CD4-positive, alpha-beta T cell treated with Interleukin-12 subunit alpha and Interleukin-12 subunit beta, for 1 hour (primary cell): ENCODE results near the gene METTL21C.

ENCODE experiments used
- DNase-seq: peaks from one replicate; pipeline ENCODE4 v3.0.0-alpha.2; 2020

The METTL21C gene

GRCh38 chr13:102697264-102697663 lies 2.4 kb upstream of the METTL21C start:
- DNase-seq: no peak

- no peak for DNase-seq
Observed at GRCh38 chr13:102696465-102696864, 1.6 kb upstream of the METTL21C start.

GRCh38 chr13:102693776-102694175 lies 1.1 kb downstream of the METTL21C start:
- DNase-seq: no peak

- DNase-seq: no peak
Observed at GRCh38 chr13:102693250-102693649, 1.6 kb downstream of the METTL21C start.

- DNase-seq: no peak
Observed at GRCh38 chr13:102692491-102692826, 2.4 kb downstream of the METTL21C start.

GRCh38 chr13:102690883-102691282 lies 4.0 kb downstream of the METTL21C start:
- no peak for DNase-seq

DNA sequence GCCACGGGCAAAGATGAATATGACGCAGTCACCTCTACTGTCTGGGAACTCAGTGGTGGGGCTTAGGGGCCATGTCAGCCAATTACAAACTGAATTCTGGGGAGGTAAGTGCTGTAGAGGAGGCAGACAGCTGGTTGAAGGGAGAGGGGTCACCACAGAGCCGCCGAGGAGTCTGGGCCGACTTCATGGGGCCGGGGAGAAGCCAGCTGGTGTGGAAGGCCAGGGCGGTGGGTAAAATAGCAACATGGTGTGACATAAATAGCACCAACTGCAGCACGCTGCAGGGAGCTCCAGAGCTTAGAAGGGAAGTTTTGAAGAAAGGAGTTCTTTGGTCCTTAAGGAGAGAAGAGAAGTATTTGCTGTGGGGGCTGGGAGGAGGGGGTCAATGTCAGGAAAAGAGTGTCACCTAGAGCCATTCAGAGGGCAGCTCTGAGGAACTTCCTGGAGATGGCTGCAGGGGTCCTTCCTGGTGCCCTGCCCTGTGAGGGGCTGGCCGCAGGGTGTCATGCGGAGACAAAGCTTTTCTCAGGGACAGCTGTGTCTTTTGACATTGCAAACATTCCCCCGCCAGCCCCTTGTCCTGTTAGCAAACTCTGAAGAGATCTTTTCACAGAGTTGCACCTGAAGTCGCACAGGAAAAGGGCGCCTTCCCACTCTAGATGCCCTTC lies 6.4 kb downstream of the METTL21C start:
- no peak for DNase-seq

GRCh38 chr13:102687520-102687919 lies 7.3 kb downstream of the METTL21C start:
- DNase-seq: no peak

- no peak for DNase-seq
Observed at GRCh38 chr13:102686024-102686423, 8.8 kb downstream of the METTL21C start.

DNA sequence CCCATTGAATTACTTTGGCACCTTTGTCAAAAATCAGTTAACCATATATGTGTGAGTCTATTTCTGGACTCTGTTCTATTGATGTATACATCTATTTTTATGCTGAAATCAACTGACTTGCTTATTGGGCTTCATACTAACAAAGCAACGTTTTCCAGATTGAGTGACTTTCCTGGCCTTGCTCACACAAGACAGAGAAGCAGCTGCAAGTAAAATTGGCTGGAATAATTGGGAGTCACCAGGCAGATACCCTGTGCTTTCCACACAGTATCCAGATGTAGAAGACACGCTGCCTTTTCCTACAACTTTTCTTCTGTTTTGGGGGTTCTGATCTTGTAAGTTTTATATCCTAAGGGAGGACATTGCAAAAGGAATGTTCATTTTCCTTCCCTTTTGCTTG lies 11.2 kb downstream of the METTL21C start:
- DNase-seq: no peak

GRCh38 chr13:102682727-102683126 lies 12.1 kb downstream of the METTL21C start:
- DNase-seq: no peak

DNA sequence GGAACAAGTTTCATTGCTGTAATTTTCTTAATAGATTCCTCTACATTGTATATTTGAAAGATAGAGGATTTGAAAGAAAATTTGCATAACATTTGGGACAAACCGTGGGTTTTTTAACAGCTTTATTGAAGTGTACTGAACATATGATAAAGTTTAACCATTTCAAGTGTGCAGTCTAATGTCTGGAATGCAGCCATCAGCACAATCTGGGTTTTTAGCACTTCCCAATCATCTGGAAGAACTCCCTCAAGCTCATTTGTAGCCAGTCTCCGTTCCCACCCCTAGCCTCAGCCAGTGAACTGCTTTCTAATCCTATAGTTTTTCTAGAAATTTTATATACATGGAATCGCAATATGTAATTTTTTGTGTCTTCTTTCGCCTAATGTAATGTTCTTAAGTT lies 12.6 kb downstream of the METTL21C start:
- no peak for DNase-seq

DNA sequence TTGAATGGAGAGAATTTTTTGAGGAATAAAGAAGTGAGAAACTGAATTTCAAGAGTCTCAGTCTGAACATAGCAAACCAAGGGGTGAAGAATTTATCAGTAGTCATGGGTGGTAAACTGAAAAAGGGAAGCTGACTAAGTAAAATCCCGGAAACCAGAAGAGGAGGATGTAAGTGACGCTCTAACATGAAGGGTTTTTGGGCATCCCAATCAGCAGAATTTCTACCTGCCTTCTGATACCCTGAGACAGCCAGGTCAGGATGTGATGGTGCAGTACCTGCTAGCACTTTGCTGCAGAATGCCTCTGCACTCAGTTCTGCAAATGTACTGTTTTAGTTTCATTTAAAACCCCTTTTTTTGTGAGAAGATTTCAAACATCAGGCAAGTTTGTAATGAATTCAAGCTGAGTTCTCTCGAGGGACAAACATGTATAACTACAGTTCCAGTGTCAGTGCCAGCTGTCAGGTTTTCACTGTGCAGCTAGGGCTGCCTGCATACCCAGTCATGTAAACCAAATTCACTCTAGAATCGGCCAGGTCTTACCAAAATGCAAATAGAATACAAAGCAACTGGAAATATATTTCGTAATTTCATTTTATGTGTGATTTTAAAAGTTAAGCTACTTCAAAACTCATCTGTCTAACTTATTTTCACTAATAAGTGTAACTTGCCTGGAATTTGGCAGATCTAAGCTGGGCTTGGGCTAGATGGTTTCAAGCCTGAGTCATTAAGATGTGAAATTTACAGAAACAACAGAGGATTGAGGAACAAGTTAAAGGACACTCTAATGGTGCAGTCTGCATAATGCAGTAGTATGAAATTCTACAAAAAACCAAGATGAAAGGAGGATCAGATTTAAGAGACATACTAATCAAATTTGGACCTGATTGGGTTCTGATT lies 13.8 kb downstream of the METTL21C start:
- peak; percentile 8 for DNase-seq

GRCh38 chr13:102680133-102680717 lies 14.6 kb downstream of the METTL21C start:
- DNase-seq: no peak

- no peak for DNase-seq
Observed at GRCh38 chr13:102679449-102680132, 15.3 kb downstream of the METTL21C start.

DNA sequence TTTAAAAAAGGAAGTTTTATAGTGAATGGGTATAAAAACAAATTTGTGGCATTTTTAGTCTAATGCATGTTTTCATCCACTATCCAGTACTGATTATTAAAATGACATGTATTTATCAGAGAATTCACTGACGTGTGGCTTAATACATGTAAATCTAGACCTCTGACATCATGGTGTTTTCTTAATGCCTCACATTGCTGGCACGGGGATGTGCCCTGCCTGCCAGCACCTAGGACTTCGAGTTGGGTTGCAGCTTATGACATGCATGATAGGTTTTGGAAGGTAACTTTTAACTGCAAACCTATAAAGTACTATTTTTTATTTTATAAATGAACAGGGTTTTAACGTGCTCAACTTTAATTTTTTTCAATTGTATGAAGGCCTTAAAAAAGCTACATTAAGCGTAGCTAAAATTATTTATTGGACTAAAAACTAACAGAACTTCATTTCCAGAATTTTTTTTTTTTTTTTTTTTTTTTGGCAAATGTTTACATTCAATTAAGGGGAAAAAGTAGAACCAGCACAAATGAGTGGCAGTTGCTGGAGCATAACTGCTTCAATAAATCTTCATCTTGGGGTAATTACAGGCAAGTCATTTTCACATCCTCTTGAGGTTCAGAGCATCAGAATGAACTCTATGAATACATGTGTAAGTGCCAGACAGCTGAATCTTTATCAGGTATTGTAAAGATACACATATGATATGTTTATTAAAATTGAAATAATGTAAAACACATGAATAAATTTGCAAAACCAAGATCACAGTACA lies 16.3 kb downstream of the METTL21C start:
- no peak for DNase-seq

GRCh38 chr13:102677122-102677521 lies 17.7 kb downstream of the METTL21C start:
- no peak for DNase-seq

DNA sequence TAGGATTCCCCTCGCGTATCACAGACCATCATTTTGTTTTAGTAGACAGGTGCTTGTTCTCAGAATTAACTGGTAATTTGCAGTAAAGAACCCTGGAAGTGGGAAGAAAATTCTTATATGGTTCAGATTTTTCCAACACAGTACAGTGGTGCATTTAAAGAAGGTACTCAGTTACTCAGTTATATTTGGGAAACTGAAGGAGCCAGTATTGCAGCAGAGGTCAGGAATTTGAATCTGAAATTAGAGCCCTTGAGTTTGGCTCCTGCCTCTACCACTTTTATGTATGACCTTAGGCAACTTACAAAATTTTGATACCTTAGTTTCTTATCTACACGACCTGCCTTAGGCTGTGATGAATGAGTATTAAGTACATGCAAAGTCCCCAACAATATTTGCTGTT lies 19.7 kb downstream of the METTL21C start:
- DNase-seq: no peak

- no peak for DNase-seq
Observed at GRCh38 chr13:102670130-102670529, 24.7 kb downstream of the METTL21C start.

DNA sequence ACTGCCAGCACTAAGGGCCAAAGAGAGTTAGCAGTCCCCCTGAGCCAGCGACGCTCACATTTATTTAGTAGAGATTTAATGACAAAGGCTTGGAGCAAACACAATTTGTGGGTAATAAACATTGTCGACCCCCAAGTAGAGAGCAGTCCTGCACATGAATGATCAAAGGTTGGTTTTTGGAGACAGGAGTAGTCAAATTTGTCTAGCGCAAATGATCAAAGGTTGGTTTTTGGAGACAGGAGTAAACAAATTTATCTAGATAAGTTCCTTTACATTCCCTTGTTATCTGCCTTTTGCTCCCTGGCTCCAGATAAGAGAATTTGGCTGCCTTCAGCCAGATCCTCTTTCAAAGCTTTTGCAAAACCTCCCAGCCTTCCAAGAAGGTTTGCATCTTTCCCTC lies 26.9 kb downstream of the METTL21C start:
- no peak for DNase-seq

DNA sequence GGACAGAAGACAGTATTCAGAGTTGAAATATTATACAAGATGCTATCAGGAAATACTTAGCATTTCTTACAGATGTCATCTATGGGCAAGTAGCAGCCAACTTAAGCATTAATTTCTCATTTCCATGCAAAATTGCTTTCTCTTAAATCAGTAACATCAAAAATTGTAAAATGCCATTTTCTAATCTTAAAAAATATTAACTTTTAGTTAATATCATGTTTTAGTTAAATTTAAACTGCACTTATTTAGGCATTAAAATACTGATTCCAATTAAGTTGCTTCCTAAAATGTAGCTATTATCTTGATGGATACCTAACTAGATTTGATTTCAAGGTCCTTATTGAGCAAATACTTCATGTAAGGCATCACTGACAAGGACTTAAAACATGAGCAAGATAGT lies 27.8 kb downstream of the METTL21C start:
- DNase-seq: no peak

- no peak for DNase-seq
Observed at GRCh38 chr13:102659168-102659713, 35.6 kb downstream of the METTL21C start.
